PC-9 (cell line): Measurements from ENCODE around the gene MTA1. TPM values are rescaled to one million over a fixed set of nuclear protein-coding genes. Genes with fewer than 3 reads are reported as not detected.

Experiments used
- BruUV-seq: library from RNA; stranded (reverse); fragments of 400-500 nt; replicated peaks from 2 replicates; lab custom pipeline; 2021; lab: Mats Ljungman, UMichigan
- CTCF ChIA-PET: fragments of 300-600 bp; sonication (Branson Sonifier 250); formaldehyde crosslinking; loops from one replicate; lab custom pipeline; 2022; ENCODE audit warnings: antibody characterized with exemption; lab: Charles Lee
- POLR2A ChIA-PET: fragments of 300-600 bp; sonication (Branson Sonifier 250); formaldehyde crosslinking; loops from one replicate; lab custom pipeline; 2022; ENCODE audit warnings: antibody characterized with exemption; ENCODE audit not compliant: unreplicated experiment; lab: Charles Lee
- DNase-seq, 2 experiments: peaks; one replicate each; pipeline versions ENCODE4 v3.0.0 to v3.0.0-alpha.2; 2015 to 2022; ENCODE audit warnings: mixed read lengths in 1 of 2
- H2AFZ ChIP-seq: fragments of 200-600 bp; sonication (generic); 2 replicates; pipeline ENCODE4 v1.8.1; 2017; ENCODE audit warnings: antibody characterized with exemption
- H3F3A ChIP-seq: fragments of 200-600 bp; sonication (generic); 2 replicates; pipeline ENCODE4 v1.8.1; 2017; ENCODE audit warnings: antibody characterized with exemption, mild to moderate bottlenecking, low read depth; ENCODE audit not compliant: insufficient read depth
- H3K27ac ChIP-seq: fragments of 200-600 bp; sonication (generic); 2 replicates; pipeline ENCODE4 v1.6.1; 2016; ENCODE audit warnings: mixed run types
- H3K27me3 ChIP-seq: fragments of 200-600 bp; sonication (generic); 2 replicates; pipeline ENCODE4 v1.6.1; 2016; ENCODE audit warnings: low read depth, mixed run types; ENCODE audit not compliant: insufficient read depth
- H3K36me3 ChIP-seq: fragments of 200-600 bp; sonication (generic); 2 replicates; pipeline ENCODE4 v1.6.1; 2016; ENCODE audit warnings: low read depth, mixed run types
- H3K4me1 ChIP-seq: fragments of 200-600 bp; sonication (generic); replicated peaks from 2 replicates; pipeline ENCODE4 v1.6.1; 2016; ENCODE audit warnings: mixed run types; ENCODE audit not compliant: insufficient read depth
- H3K4me2 ChIP-seq: fragments of 200-600 bp; sonication (generic); 2 replicates; pipeline ENCODE4 v1.6.1; 2017; ENCODE audit warnings: mixed run types
- H3K4me3 ChIP-seq: fragments of 200-600 bp; sonication (generic); 2 replicates; pipeline ENCODE4 v1.6.1; 2016; ENCODE audit warnings: mixed run types
- H3K79me2 ChIP-seq: fragments of 200-600 bp; sonication (generic); 2 replicates; pipeline ENCODE4 v1.6.1; 2017; ENCODE audit warnings: low read depth, mixed run types
- H3K9me2 ChIP-seq: fragments of 200-600 bp; sonication (generic); 2 replicates; pipeline ENCODE4 v1.8.1; 2017; ENCODE audit warnings: mild to moderate bottlenecking; ENCODE audit not compliant: insufficient read depth
- H3K9me3 ChIP-seq: fragments of 200-600 bp; sonication (generic); 2 replicates; pipeline ENCODE4 v1.8.1; 2016; ENCODE audit warnings: low read depth; ENCODE audit not compliant: insufficient read depth
- H4K20me1 ChIP-seq: fragments of 200-600 bp; sonication (generic); 2 replicates; pipeline ENCODE4 v1.8.1; 2017; ENCODE audit not compliant: insufficient read depth
- CTCF ChIP-seq: fragments of 200-600 bp; sonication (generic); conservative IDR thresholded peaks from 2 replicates; pipeline ENCODE4 v1.6.1; 2017; ENCODE audit warnings: mixed run types, antibody characterized with exemption, mild to moderate bottlenecking, moderate library complexity
- EZH2 ChIP-seq: fragments of 200-600 bp; sonication (generic); IDR thresholded peaks from 2 replicates; pipeline ENCODE4 v1.8.0; 2017; ENCODE audit warnings: antibody characterized with exemption, low read depth
- intact Hi-C: fragments of 100-400 bp; cut with micrococcal nuclease; formaldehyde crosslinking; loops from one replicate; pipeline ENCODE4 v1.10.0; 2022; ENCODE audit not compliant: unreplicated experiment
- total RNA-seq: library from RNA; stranded (reverse); gene quantifications from 2 replicates; pipeline ENCODE4 v1.2.3, GENCODE V29; 2021

MTA1 gene
- total RNA-seq, 1 experiment from 2014 or later: 124 TPM

- Histone ChIP-seq H2AFZ (no peak overlapping the region), H3K4me1 (no peaks in the 10 kb centered on the region), H3K9me3 (no peaks in the 10 kb centered on the region), H3K36me3 (no peaks in the 10 kb centered on the region), H3K27ac (no peak overlapping the region), H3K79me2 (peaks cover 31% of the 10 kb centered on the region), H3K9me2 (no peaks in the 10 kb centered on the region), H3F3A (0 out of 2 replicates have a peak, but pooled peaks cover 2% of the 10 kb centered on the region), H3K4me3 (no peak overlapping the region), H3K27me3 (no peaks in the 10 kb centered on the region), H3K4me2 (no peak overlapping the region), H4K20me1 (peaks cover 46% of the 10 kb centered on the region)
- DNase-seq: no peak
- no TSS peak for BruUV-seq
- CTCF ChIA-PET: no interaction called here
- no peak for TF ChIP-seq EZH2
- intact Hi-C loops: no loop called here
- POLR2A ChIA-PET: no interaction called here
Measured at GRCh38 chr14:105439710-105440553, 20.3 kb downstream of the MTA1 start.

- H3K79me2 ChIP-seq: peaks cover 25% of the 10 kb centered on the region
Measured at GRCh38 chr14:105440554-105440900, 20.9 kb downstream of the MTA1 start.

GRCh38 chr14:105440992-105441391 is 21.4 kb downstream of the MTA1 start:
- Histone ChIP-seq H3K4me2 (no peak overlapping the region), H3K9me3 (no peaks in the 10 kb centered on the region), H3K79me2 (peaks cover 20% of the 10 kb centered on the region), H4K20me1 (peaks cover 37% of the 10 kb centered on the region), H2AFZ (no peak overlapping the region), H3K36me3 (no peaks in the 10 kb centered on the region), H3K4me3 (no peak overlapping the region), H3F3A (no peaks in the 10 kb centered on the region), H3K4me1 (no peaks in the 10 kb centered on the region), H3K27ac (no peak overlapping the region), H3K27me3 (no peaks in the 10 kb centered on the region), H3K9me2 (no peaks in the 10 kb centered on the region)
- ChIA-PET POLR2A (no interaction called here), CTCF (no interaction called here)
- TF ChIP-seq EZH2: no peak
- TF ChIP-seq CTCF: no peak
- BruUV-seq: no TSS peak
- no peak for DNase-seq
- intact Hi-C loops: no loop called here

More at GRCh38 chr14:105440554-105440900, 20.9 kb downstream of the MTA1 start:
- BruUV-seq: no TSS peak
- no peaks in the 10 kb centered on the region for H3K9me2 ChIP-seq
- CTCF ChIA-PET: no interaction called here
- DNase-seq: no peak
- H3K27me3 ChIP-seq: no peaks in the 10 kb centered on the region
- no peaks in the 10 kb centered on the region for H3K4me1 ChIP-seq
- H3K9me3 ChIP-seq: no peaks in the 10 kb centered on the region
- intact Hi-C loops: no loop called here
- H4K20me1 ChIP-seq: peaks cover 42% of the 10 kb centered on the region
- no peak overlapping the region for H3K27ac ChIP-seq
- H3K4me3 ChIP-seq: no peak overlapping the region
- H3K36me3 ChIP-seq: no peaks in the 10 kb centered on the region
- no peak overlapping the region for H3K4me2 ChIP-seq
- no peaks in the 10 kb centered on the region for H3F3A ChIP-seq
- TF ChIP-seq CTCF (no peak), EZH2 (no peak)
- POLR2A ChIA-PET: no interaction called here
- H2AFZ ChIP-seq: no peak overlapping the region
